Renal cortex interstitium (tissue), 3 donors: Measurements from ENCODE around the gene ATP2C1. TPM values are rescaled to one million over a fixed set of nuclear protein-coding genes. Genes with fewer than 3 reads are reported as not detected.

Experiments used
- polyA plus RNA-seq, 3 donors: library from polyadenylated mRNA; unstranded; fragments of 120-200 nt; gene quantifications; one replicate each; pipeline ENCODE4 v1.2.1, GENCODE V29; 2013; ENCODE audit not compliant: insufficient read length in 3 of 3

The ATP2C1 gene
- polyA plus RNA-seq, 3 donors = 129 to 148 (median 132) TPM

Other genes starting within 250 kb of the ATP2C1 start
- 10 to 100 TPM; 40.5 to 49.1 (median 47.2) TPM for gene PIK3R4, start 147.3 kb upstream of the ATP2C1 start, polyA plus RNA-seq
- gene ASTE1, start 132.7 kb downstream of the ATP2C1 start, polyA plus RNA-seq = 10 to 100 TPM; 11.9 to 14.0 (median 13.7) TPM
- gene NEK11, start 132.8 kb downstream of the ATP2C1 start, polyA plus RNA-seq = 10 to 100 TPM; 16.5 to 25.7 (median 19.2) TPM